ENCODE measurements around the gene CACNA2D2. TPM values are rescaled to one million over a fixed set of nuclear protein-coding genes. Genes with fewer than 3 reads are reported as not detected.

Gene CACNA2D2
- total and polyA plus RNA-seq, 2 experiments from 2014 or later, result 0.87 to 1.5 TPM

DNA sequence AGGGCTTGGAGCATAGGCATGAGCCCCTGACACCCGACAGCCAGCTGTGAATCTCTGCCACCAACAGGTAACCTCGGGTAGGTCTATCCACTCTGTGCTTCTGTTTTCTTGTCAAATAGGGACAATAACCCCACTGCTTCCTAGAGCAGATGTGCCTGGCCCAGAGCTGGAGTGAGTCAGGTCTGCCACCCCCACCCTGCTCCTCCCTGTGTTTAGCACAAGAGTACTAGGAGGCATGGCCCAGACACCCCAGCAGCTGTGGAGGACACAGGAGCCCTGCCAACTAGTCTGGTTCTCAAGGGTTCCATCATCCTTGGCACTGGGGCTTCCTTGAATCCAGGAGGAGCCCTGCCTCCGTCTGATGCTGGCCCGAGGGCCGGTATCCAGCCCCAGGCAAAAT, 110.4 kb downstream of the CACNA2D2 start:
- H3K9me3 ChIP-seq (ENCODE audit: low read depth), result no peaks in the 10 kb centered on the region
- no peaks in the 10 kb centered on the region for H3K36me3 ChIP-seq (replicated peaks; ENCODE audit: insufficient read depth, low read depth)
- H2AFZ ChIP-seq, result no peak overlapping the region
- no peaks in the 10 kb centered on the region for H3K4me1 ChIP-seq (ENCODE audit: insufficient read depth)
- DNase-seq (ENCODE audit: low spot score), result no peak
- TF ChIP-seq, protein P1, sequence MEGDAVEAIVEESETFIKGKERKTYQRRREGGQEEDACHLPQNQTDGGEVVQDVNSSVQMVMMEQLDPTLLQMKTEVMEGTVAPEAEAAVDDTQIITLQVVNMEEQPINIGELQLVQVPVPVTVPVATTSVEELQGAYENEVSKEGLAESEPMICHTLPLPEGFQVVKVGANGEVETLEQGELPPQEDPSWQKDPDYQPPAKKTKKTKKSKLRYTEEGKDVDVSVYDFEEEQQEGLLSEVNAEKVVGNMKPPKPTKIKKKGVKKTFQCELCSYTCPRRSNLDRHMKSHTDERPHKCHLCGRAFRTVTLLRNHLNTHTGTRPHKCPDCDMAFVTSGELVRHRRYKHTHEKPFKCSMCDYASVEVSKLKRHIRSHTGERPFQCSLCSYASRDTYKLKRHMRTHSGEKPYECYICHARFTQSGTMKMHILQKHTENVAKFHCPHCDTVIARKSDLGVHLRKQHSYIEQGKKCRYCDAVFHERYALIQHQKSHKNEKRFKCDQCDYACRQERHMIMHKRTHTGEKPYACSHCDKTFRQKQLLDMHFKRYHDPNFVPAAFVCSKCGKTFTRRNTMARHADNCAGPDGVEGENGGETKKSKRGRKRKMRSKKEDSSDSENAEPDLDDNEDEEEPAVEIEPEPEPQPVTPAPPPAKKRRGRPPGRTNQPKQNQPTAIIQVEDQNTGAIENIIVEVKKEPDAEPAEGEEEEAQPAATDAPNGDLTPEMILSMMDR (IDR thresholded peaks at IDR 0.05; ENCODE audit: poor library complexity), result no peak
- TF ChIP-seq EZH2 (IDR thresholded peaks at IDR 0.05; ENCODE audit: borderline replicate concordance) (no peak), EZH2phosphoT487 (IDR thresholded peaks at IDR 0.05; ENCODE audit: low read depth, severe bottlenecking, unreplicated experiment) (no peak)
- H4K20me1 ChIP-seq (ENCODE audit: insufficient read depth, poor library complexity, severe bottlenecking), result no peaks in the 10 kb centered on the region
- no peak overlapping the region for H3K4me2 ChIP-seq
- H3K27me3 ChIP-seq, result no peaks in the 10 kb centered on the region
- no peak overlapping the region for H3K27ac ChIP-seq
- H3K4me3 ChIP-seq, result no peak overlapping the region
- 78% methylated on average over 5 of the region's 5 CpGs for WGBS (ENCODE audit: low lambda C conversion rate, missing lambda C conversion rate)
- H3K9me2 ChIP-seq (replicated peaks; ENCODE audit: insufficient read depth), result no peaks in the 10 kb centered on the region
- no peaks in the 10 kb centered on the region for H3K79me2 ChIP-seq

DNA sequence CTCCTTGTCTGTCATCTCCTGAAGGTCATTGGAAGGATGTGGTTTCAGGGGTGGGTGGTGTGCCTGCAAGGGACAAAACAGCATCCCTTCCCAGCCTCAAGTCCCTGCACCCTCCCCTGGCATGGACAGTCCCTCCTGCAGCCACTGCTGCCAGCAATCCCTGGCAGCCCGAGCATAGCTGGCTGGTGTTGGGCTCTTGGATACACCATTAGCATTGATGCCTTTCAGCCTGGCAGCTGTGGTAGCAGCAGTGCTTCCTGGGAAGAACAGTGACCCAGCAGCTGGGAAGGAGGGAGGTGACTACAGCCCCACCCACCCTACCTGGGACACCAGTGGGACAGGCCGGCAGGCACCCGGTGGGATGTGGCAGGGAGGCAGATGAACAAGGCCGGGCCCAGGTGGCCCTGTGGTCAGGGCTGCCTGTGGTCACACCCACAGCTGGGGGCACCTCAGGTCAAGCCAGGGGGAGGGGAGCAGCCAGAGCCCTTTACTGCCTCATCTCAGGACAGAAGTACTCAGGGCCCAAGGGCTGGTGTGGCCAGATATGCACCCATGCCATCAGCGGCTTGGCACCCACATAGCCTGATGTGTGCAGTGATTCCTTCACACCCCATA, 111.2 kb downstream of the CACNA2D2 start:
- no peak for DNase-seq (ENCODE audit: low spot score)
- Histone ChIP-seq H4K20me1 (ENCODE audit: insufficient read depth, poor library complexity, severe bottlenecking) (no peaks in the 10 kb centered on the region), H3K4me3 (no peak overlapping the region), H3K9me3 (ENCODE audit: low read depth) (no peaks in the 10 kb centered on the region), H3K9me2 (replicated peaks; ENCODE audit: insufficient read depth) (no peaks in the 10 kb centered on the region), H3K27ac (no peak overlapping the region), H3K4me2 (no peak overlapping the region), H2AFZ (no peak overlapping the region), H3K36me3 (replicated peaks; ENCODE audit: insufficient read depth, low read depth) (no peaks in the 10 kb centered on the region), H3K79me2 (no peaks in the 10 kb centered on the region), H3K4me1 (ENCODE audit: insufficient read depth) (no peaks in the 10 kb centered on the region), H3K27me3 (no peaks in the 10 kb centered on the region)
- WGBS (ENCODE audit: low lambda C conversion rate, missing lambda C conversion rate), result 69% methylated on average over 5 of the region's 5 CpGs
- TF ChIP-seq EZH2 (IDR thresholded peaks at IDR 0.05; ENCODE audit: borderline replicate concordance) (no peak), EZH2phosphoT487 (IDR thresholded peaks at IDR 0.05; ENCODE audit: low read depth, severe bottlenecking, unreplicated experiment) (no peak)
- TF ChIP-seq, protein P1 (IDR thresholded peaks at IDR 0.05; ENCODE audit: poor library complexity), result no peak

GRCh38 chr3:50390508-50391224, 112.8 kb downstream of the CACNA2D2 start:
- H2AFZ ChIP-seq, result no peak overlapping the region
- no peaks in the 10 kb centered on the region for H3K79me2 ChIP-seq
- H3K9me3 ChIP-seq (ENCODE audit: low read depth), result no peaks in the 10 kb centered on the region
- no peak overlapping the region for H3K27ac ChIP-seq
- 83% methylated on average over 12 of the region's 12 CpGs for WGBS (ENCODE audit: low lambda C conversion rate, missing lambda C conversion rate)
- no peak overlapping the region for H3K4me2 ChIP-seq
- H3K27me3 ChIP-seq, result no peaks in the 10 kb centered on the region
- H3K9me2 ChIP-seq (replicated peaks; ENCODE audit: insufficient read depth), result no peaks in the 10 kb centered on the region
- no peaks in the 10 kb centered on the region for H3K36me3 ChIP-seq (replicated peaks; ENCODE audit: insufficient read depth, low read depth)
- no peaks in the 10 kb centered on the region for H4K20me1 ChIP-seq (ENCODE audit: insufficient read depth, poor library complexity, severe bottlenecking)
- H3K4me1 ChIP-seq (ENCODE audit: insufficient read depth), result no peaks in the 10 kb centered on the region
- peak; percentile 26 for DNase-seq (ENCODE audit: low spot score)
- TF ChIP-seq EZH2phosphoT487 (IDR thresholded peaks at IDR 0.05; ENCODE audit: low read depth, severe bottlenecking, unreplicated experiment) (no peak), EZH2 (IDR thresholded peaks at IDR 0.05; ENCODE audit: borderline replicate concordance) (no peak)
- TF ChIP-seq, protein P1 (IDR thresholded peaks at IDR 0.05; ENCODE audit: poor library complexity), result no peak
- H3K4me3 ChIP-seq, result no peak overlapping the region
